Measurements from ENCODE around the gene RAVER1. TPM values are rescaled to one million over a fixed set of nuclear protein-coding genes. Genes with fewer than 3 reads are reported as not detected.
A peak's percentile ranks its signal among the peaks of the same experiment; 100 is the strongest.
"Not testable (repeated sequence)": the region's sequence is repeated elsewhere in the genome, so short reads cannot be mapped to it uniquely, and the experiment has no call there.

The RAVER1 gene
- total RNA-seq, 1 donor from 2014 or later = 51.8 TPM

GRCh38 chr19:10339380-10339960, 6.1 kb upstream of the RAVER1 start, which contains the start of gene ICAM3:
Gene ICAM3, minus strand, starts transcription at chr19:10339624. Its CDS starts 10 bp downstream, at chr19:10339614.
- no peak within 1 kb of the TSS for H3K27ac ChIP-seq
- H3K4me1 ChIP-seq = no peaks in the 10 kb centered on the region
- no peak for TF ChIP-seq CTCF (IDR thresholded peaks at IDR 0.05)
- no peaks in the 10 kb centered on the region for H3K36me3 ChIP-seq
- no peak within 1 kb of the TSS for H3K4me3 ChIP-seq
- no peaks in the 10 kb centered on the region for H3K9me3 ChIP-seq
- DNase-seq (ENCODE audit: low spot score in 2 of 2) = no peak
- intact Hi-C loops (cut with DNase I) = loop anchor here (10.0 kb wide), 1 partner anchor 215 kb away; no protein-coding TSS in a partner anchor
- no peaks in the 10 kb centered on the region for H3K27me3 ChIP-seq

GRCh38 chr19:10338940-10339339, 5.6 kb upstream of the RAVER1 start:
- Histone ChIP-seq H3K4me3 (no peak overlapping the region), H3K4me1 (no peaks in the 10 kb centered on the region)
- intact Hi-C loops (cut with DNase I) = loop anchor here (10.0 kb wide), 1 partner anchor 214 kb away; no protein-coding TSS in a partner anchor

GRCh38 chr19:10336725-10337124, 3.4 kb upstream of the RAVER1 start:
- not testable (repeated sequence) for H3K4me1 ChIP-seq; H3K9me3 ChIP-seq; H3K4me3 ChIP-seq; DNase-seq (ENCODE audit: low spot score in 2 of 2); H3K36me3 ChIP-seq; H3K27ac ChIP-seq; H3K27me3 ChIP-seq
- intact Hi-C loops (cut with DNase I) = loop anchor here (10.0 kb wide), 1 partner anchor 212 kb away; no protein-coding TSS in a partner anchor

More at GRCh38 chr19:10338940-10339339, 5.6 kb upstream of the RAVER1 start:
- TF ChIP-seq CTCF (IDR thresholded peaks at IDR 0.05) = no peak
- Histone ChIP-seq H3K27ac (no peak overlapping the region), H3K9me3 (no peaks in the 10 kb centered on the region), H3K36me3 (no peaks in the 10 kb centered on the region), H3K27me3 (no peaks in the 10 kb centered on the region)
- no peak for DNase-seq (ENCODE audit: low spot score in 2 of 2)

- no peak for TF ChIP-seq CTCF (IDR thresholded peaks at IDR 0.05)
- H3K4me1 ChIP-seq = peaks cover 4 to 12% of the 10 kb centered on the region in 2 donors
- intact Hi-C loops (cut with DNase I) = loop anchor here (10.0 kb wide), 1 partner anchor 211 kb away; no protein-coding TSS in a partner anchor
- peak overlapping the region; percentile 66 to 89 for H3K4me3 ChIP-seq
- H3K36me3 ChIP-seq = peaks cover 0 to under 1% of the 10 kb centered on the region in 2 donors
- peak overlapping the region; percentile 21 to 48 for H3K27ac ChIP-seq
- DNase-seq (ENCODE audit: low spot score in 2 of 2) = no peak
- no peaks in the 10 kb centered on the region for H3K27me3 ChIP-seq
- no peaks in the 10 kb centered on the region for H3K9me3 ChIP-seq
Measured at GRCh38 chr19:10335352-10335985, 2.1 kb upstream of the RAVER1 start.

- Histone ChIP-seq H3K36me3 (peaks cover 6 to 8% of the 10 kb centered on the region in 2 donors), H3K27me3 (no peaks in the 10 kb centered on the region), H3K27ac (peak overlapping the region; percentile 76 to 94), H3K4me1 (peaks cover 4 to 12% of the 10 kb centered on the region in 2 donors), H3K9me3 (no peaks in the 10 kb centered on the region), H3K4me3 (peak overlapping the region; percentile 66 to 89)
- intact Hi-C loops (cut with DNase I) = loop anchor here (5.0 to 10.0 kb wide), 2 partner anchors 82 to 210 kb away; partner anchors contain the start of gene MRPL4
- DNase-seq (ENCODE audit: low spot score in 2 of 2) = peak; percentile 71 to 98
- no peak for TF ChIP-seq CTCF (IDR thresholded peaks at IDR 0.05)
Measured at GRCh38 chr19:10334588-10335351, 1.4 kb upstream of the RAVER1 start.
